ENCODE results near the gene C20orf173.
"Not testable (repeated sequence)": the region's sequence is repeated elsewhere in the genome, so short reads cannot be mapped to it uniquely, and the experiment has no call there.

Gene C20orf173

DNA sequence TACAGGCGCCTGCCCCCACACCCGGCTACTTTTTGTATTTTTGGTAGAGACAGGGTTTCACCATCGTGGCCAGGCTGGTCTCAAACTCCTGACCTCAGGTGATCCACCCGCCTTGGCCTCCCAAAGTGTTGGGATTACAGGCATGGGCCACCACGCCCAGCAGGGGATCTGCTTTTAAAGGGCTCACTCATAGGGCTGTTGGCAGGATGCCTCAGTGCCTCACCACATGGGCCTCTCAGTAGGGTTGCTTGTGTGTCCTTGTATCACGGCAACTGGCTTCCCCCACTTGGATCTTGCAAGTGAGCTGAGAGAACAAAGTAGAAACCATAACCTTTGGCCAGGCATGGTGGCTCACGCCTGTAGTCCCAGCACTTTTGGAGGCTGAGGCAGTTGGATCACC is 15.5 kb upstream of the C20orf173 start:
- DNase-seq, result not testable (repeated sequence)

DNA sequence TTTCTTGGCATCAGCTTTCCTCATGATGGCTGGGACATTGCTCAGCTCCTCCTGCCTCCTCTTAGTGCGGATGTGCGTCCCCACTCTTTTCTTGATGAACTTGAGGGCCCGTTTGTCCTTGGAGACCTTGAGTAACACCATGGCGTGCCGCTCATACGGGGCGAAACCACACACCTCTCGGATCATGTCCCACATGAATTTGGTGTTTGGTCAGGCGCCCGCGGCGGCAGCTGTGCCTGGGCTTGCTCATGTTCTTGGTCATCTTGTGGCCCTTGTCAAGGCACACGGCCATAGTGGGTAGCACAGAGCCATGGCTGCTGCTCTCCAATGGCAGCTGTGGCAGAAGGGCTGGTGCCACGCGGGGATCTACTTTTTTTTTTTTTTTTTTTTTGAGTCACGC is 15.0 kb upstream of the C20orf173 start:
- no peak for DNase-seq

DNA sequence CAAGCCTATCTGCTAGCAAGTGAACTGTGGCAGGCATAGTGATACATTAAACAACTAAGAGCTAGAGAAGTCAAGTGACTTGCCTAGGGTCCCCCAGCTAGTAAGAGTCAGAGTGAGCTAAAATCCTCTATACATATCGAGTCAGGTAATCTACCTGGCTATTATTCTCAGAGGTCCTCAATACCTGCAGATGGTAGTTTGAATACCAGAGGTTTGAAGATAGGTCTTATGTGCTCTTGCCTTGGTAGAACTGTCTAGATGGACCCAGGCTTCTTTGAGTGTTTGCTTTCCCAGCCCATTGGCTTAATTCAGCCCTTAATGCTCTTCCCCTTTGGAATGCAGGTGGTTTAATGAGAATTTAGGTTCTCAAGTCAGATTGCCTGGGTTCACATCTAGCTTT is 13.5 kb upstream of the C20orf173 start:
- no peak for DNase-seq

DNA sequence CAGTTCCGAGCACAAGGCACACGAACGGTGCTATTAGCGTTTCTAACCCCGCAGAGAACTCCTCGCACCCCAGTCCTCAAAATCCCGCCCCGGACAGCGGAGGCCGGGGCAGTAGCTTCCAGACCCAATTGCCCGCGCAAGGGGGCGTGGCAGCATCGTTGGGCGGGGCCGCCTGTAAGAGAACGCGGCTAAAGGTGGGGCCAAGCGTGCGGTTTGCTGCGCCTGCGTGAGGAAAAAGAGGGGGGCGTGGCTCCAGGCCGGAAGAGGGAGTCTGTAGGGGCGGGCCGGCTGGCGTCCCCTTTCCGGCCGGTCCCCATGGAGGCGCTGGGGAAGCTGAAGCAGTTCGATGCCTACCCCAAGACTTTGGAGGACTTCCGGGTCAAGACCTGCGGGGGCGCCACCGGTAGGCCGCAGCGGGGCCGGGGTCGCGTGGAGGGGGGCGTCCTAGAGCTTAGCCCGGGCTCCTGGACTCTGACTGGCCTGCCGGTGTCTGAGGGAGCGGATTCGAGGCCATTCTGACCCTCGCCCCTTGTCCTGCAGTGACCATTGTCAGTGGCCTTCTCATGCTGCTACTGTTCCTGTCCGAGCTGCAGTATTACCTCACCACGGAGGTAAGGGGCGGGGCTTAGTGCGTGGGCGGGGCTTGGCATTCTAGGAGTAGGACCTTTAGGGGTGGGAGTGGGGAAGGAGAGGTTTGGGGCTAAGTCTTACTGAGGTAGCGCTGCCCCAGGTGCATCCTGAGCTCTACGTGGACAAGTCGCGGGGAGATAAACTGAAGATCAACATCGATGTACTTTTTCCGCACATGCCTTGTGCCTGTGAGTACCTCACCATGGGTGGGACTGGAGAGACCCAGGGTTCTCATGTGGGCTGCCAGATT is 12.6 kb upstream of the C20orf173 start, which contains the start of gene ERGIC3:
ERGIC3 (plus strand) TSS at position 296 of the 880 bp plus-strand sequence; CDS start at position 316, 20 bp downstream.
- DNase-seq, result peak; percentile 94

DNA sequence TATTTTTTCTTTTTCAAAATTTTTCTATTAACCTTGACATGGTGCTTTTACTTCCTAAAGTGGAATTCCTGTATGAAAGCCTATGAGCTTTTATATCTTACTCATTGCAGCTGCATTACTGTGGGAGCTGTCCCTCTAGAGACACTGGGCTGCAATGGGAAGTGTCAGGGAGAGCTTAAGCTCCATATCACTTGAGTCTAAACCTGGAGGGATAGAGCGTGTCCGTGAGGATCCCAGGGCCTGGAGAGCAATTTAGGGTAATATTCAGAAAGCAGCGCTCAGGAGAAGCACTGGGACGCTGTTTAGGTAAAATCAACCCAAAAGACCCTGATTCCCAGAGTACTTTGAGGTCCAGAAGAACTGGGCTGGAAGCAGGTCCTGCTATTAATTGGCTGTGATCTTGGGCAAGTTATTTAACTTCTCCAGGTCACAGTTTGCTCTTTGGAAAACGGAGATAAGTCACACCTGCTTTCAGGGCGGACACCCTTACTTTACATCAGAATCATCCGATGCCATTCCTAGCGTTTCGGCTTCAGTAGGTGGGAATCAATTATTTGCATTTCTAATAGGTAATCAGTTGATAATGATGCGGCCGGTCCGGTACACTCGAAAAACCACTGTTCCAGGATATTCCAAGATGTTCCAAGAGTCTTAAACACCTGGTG is 11.8 kb upstream of the C20orf173 start:
- DNase-seq, result no peak

DNA sequence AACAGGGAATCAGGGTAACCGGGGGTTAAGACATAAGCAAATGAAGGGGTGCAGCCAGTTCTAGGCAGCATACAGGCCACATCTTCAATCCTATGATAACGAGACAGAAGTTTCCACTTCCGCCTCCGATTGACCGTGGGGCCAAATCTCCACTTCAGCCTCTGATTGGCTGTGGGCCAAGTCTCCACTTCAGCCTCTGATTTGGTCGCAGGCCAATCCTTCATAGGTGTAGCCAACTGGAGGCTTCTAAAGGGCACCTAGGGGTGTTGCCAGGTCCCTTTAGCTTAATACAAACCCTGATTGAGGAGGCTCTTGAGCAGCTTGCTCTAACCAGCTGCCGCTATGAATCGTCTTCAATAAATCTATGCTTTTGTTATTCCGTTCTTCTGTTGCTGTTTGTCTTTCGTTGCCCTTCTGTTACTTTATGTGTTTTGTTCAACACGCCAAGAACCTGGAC is 10.3 kb upstream of the C20orf173 start:
- DNase-seq, result peak; percentile 84

DNA sequence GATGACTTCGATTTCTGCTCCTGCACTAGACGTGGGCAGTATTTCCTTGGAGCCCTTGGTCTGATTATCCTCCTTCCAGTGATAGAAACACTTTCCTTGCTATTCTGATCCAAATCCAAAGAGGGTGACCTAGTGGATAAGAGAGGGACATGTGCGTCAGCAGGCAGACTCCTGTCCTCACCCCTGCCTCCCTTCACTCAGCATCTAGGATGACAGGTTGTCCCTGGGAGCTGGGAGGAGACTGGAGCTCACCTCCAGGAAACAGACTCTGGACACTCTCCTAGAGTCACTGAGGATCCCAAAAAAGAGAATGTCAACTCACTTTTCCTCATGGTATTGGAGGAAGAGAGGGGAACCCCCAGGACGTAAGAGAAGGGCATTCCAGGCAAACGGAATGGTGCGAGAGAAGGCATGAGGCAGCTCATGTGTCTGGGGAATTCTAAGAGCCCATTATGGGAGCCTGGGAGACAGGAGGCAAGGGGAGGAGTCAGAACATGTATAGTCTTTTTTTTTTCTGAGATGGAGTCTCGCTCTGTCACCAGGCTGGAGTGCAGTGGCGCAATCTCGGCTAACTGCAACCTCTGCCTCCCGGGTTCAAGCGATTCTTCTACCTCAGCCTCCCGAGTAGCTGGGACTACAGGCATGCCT is 2.2 kb downstream of the C20orf173 start:
- DNase-seq, result no peak

DNA sequence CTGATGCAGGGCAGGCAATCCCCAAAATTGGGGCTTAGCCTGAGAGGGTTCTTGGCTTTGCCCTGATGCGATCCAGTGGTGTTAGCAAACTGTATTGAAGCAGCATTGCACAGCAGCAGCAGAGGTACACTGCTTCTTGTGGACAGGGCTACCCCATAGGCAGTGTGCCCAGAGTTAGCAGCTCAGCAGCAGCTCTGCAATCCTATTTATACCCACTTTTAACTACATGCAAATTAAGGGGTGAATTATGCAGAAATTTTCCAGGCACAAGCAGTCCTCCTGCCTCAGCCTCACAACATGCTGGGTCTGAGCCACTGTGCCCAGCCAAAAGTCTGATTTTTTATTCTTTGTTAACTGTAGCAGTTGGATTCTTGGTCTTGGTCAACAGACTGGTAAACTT is 3.8 kb downstream of the C20orf173 start:
- no peak for DNase-seq

DNA sequence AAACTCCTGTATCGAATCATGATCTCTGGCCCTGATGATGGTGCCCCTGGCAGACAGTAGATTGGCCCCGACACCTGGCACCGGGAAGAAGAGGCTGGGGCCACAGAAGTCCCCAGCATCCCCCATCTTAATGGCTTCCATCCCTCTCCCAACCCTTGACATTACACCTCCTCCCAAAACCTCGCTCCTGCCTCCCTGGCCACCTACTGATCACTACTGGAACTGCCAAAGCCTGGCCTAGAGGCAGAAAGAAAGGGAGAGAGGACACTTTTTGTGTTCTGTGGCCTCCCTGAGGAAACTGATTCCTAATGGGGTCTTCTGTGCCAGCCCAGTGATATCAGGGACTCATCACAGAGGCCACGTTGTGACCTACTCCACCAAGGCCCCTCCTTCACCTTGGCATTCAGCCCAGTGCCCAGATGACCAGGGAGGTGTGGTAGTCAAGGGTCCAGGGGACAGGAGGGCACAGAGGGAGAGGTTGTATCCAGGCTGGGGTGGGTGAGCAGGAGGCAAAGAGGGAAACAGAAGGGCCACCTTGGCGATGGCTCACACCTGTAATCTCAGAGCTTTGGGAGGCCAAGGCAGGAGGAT is 6.1 kb downstream of the C20orf173 start:
- DNase-seq, result no peak

DNA sequence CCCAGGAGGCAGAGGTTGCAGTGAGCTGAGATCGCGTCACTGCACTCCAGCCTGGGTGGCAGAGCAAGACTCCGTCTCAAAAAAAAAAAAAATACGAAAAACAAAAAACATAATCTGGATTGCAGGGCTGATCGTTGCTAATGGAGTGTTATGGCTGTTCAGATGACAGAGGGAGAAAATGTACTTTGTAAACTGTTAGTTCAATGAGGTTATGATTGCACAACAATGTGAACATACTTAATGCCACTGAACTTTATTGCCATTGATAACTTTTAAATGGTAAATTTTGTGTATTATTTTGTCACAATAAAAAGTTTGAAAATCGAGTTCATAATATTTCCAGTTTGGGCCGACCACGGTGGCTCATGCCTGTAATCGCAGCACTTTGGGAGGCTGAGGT is 10.5 kb downstream of the C20orf173 start:
- no peak for DNase-seq

DNA sequence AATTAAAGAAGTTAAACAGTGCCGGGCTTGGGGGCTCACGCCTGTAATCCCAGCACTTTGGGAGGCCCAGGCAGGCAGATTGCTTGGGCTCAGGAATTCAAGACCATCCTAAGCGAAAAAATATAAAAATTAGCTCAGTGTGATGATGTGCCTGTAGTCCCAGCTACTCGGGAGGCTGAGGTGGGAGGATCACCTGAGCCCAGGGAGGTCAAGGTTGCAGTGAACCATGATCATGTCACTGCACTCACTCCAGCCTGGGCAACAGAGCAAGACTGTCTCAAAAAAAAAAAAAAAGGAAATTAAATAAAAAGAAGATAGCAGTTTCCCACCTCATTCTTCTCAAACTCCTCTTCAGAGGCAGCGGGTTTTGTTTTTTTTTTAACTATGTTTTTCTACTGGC is 11.7 kb downstream of the C20orf173 start:
- DNase-seq, result not testable (repeated sequence)

DNA sequence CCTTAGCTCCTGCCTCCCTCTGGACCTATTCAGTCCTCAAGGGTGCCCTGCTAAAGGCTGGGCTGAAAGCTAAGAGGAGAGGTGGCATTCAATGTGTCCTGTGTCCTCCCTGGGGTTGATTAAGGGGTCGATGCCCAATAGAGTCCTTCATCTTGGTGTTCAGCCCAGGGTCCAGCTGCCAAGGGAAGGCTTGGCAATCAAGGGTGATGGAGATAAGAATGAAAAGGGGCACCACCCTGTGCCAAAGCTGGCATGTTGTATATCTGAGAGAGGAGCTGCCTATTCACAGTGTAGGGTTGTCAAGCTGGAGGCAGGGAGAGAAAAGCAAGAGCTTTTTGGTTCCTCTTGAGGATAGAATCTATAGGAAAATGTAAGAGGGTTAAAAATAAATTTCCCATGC is 12.3 kb downstream of the C20orf173 start:
- DNase-seq, result no peak

DNA sequence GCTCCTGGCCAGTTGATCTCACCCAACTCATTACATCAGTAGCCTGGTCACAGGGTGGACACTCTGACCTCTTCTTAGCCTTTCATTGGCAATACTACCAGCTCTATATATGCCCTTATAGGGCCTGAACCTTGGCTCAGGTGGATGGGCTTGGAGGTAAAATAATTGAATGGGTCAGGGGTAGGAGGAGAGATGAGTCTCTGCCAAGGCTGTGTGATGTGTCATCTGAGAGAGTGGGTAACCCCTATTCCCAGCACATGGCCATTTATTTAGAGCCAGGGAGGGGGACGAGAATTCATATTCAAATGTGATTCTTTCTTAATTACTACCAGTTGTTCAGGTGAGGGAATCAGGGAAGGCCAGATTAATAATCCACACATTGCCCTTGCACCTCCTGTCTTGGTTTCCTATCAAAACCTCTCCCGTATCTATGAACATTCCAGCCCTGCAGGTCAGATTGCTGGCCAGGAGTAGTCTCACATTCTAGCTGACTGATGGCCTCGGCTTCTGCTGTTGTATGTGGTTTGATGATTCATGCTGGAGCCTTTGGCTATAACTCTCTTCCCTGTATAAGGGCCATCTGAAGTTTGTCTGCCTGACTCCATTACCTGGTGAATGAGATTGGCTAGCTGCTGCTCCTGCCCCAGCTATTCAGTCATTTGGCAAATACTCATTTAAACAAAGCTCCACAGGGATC is 13.4 kb downstream of the C20orf173 start:
- DNase-seq, result no peak

DNA sequence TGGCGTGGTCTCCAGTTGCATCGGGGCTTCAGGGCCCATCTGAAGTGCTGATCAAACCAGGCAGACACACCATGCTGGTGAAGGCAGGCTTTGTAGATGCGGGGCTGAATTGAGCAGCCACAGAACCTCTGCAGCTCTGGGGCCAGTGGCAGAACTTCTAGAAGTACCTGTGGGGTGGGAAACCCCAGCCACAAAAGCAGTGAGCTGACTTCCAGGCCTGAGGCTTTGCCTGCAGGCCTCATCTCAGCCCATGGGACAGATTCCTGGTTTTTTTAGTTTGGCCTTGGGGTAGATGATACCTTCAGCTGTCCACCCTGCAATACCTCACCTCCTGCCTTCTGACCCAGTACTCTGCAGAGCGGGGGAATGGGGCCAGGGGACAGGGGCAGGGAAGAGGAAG is 14.1 kb downstream of the C20orf173 start:
- no peak for DNase-seq

DNA sequence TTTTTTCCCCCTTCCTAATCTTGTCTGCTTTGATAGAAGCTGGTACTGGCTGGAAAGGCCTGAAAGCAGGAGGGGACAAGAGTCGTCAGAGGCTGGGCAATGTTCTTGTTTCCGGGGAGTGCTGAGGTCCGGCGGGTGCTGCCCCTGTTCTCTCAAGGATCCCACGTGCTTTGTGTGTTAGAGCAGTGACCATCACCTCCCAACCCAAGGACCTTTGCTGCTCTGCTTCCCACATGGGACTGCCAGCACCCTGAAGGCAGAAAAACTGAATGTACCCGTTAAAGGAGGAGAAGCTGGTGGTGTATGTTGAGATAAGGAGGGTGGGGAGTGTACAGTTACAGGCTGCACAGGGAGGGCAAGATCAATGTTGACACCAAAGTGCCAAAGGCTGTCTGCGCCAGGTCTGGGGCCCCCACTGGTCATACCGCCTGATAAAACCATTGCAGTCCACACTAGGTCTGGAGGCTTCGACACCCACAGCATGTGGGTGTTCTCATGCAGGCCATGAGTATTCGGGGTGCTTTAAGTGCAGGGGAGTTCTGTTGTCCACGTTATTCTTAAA is 15.0 kb downstream of the C20orf173 start:
- DNase-seq, result no peak

DNA sequence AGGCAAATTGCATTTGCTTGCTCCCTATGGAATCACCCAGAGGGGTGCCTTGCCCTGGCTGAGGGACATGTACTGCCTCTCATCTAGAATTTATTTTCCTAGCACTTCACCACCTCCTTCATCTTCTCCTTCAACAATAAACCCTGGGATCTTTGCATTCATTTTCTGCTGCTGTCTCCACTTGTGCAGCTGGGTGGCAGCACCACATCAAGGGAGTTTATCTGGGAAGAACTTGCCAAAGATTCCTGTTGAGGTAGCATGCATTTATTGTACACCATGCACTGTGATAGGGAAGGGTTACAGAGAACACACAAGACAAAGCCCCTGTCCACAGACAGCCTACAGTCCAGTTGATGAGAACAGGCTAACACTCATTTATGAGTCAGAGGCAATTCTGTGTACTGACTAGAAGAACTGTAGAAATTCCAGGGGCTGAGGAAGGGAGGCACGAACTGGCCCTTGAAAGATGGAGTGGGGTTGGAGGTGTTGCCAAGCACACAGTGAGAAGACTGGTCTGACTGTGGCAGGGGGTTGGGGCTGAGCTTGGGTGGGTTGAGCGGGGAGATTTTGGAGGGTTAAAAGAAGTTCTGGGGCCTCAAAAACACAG is 17.5 kb downstream of the C20orf173 start:
- DNase-seq, result no peak

DNA sequence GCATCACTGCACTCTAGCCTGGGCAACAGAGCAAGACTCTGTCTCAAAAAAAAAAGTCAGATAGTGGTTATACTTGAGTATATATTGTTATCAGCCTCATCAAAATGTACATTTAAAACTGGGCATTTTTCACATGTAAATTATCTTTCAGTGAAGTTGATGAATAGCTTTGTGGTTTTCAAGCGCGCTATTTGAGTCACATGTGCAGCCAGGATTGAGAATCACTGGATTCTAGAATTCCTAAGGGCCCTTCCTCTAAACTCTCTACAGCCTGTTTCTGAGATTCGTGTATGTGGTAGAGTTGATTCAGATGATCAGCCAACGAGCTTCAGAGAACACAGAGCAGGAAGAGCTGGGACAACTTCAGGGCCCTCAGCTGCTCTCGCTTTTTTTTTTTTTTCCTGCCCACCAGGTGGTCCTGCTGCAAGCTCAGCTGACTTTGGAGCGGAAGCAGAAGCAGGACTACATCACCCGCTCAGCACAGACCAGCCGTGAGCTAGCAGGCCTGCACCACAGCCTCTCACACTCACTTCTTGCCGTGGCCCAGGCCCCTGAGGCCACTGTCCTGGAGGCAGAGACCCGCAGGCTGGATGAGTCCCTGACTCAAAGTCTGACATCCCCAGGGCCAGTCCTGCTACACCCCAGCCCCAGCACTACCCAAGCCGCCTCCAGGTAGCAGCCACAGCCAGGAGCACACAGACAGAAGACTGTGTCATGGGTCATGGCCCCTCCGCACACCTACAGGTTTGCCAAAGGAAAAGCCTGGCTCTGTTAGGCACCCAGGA is 18.3 kb downstream of the C20orf173 start:
- DNase-seq, result no peak

DNA sequence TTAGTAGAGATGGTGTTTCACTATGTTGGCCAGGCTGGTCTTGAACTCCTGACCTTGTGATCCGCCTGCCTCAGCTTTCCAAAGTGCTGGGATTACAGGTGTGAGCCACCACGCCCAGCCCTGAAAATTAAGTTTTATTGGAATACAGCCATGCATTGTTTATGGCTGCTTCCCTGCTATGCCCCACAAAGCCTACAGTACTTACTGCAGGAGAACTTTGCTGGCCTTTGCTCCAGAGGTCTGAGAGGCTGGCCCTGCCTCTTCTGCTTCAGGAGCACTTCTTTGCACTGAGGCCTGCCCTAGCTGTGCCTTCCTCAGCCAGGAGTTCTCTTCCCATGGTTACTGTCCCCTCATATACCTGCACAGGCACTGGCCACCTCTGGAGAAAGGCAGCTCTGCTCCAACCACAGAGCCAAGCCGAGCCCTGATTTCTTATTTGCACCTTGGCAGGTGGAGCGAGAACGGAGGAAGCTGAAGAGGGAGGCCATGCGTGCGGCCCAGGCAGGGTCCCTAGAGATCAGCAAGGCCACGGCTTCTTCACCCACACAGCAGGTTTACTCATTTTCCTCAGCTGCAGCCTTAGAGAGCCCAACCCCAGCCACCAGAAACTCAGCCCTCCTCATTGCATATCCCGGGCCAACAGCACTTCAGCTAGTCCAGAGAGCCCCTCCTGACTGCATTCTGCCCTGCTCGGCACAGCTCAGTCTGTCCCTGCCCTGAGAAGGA is 20.8 kb downstream of the C20orf173 start:
- no peak for DNase-seq

DNA sequence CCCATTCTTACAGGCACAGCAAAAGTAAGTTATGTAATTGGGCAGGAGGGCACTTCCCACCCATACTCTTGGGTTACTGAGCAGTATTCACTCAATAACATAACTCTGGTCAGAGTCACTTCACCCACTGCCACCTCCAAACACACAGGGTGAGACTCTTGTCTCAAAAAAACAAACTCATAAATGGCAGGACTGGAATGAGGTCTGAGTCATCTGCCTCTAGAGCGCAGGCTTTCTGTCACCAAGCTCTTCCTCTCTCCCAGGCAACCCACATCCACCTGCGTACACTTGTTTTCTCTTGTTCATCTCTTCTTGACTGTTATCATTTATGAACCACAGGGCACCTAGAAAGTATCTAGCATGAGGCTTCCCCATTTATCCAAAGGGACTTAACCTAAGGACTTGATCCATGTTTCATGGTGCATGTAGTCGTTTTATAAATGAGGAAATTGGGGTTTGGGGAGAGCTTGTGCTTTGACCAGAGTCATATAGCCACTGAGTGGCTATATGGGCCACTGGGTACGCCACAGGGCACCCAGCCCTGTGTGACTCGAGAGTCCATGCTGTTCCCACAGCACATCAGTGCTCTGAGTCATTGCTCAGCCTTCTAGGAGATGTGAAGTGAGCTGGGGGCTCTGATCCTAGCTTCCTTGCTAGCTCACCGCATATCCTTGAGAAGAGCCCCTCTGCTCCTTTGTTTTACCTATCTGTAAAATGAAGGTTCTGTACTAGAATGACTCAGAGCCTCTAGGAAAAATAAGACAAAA is 22.4 kb downstream of the C20orf173 start:
- no peak for DNase-seq

Data from COR-L47 (cell line).